HEK293T (cell line): ENCODE results near the gene TBC1D16.

Experiments used
- ARNT ChIP-seq: fragments of 450-650 bp; IDR thresholded peaks from 2 replicates; pipeline ENCODE4 v1.6.1; 2017; ENCODE audit warnings: mild to moderate bottlenecking
- FOXM1 ChIP-seq: fragments of 450-650 bp; IDR thresholded peaks from 2 replicates; pipeline ENCODE4 v1.6.1; 2017; ENCODE audit warnings: mild to moderate bottlenecking, borderline replicate concordance
- HDGF ChIP-seq: fragments of 450-650 bp; IDR thresholded peaks from 2 replicates; pipeline ENCODE4 v1.6.1; 2017; ENCODE audit warnings: antibody characterized with exemption, borderline replicate concordance
- L3MBTL2 ChIP-seq: fragments of 450-650 bp; conservative IDR thresholded peaks from 2 replicates; pipeline ENCODE4 v1.6.1; 2016; ENCODE audit warnings: mild to moderate bottlenecking
- NFRKB ChIP-seq: fragments of 450-650 bp; IDR thresholded peaks from 2 replicates; pipeline ENCODE4 v1.6.1; 2016; ENCODE audit warnings: mild to moderate bottlenecking, moderate library complexity
- PKNOX1 ChIP-seq: fragments of 450-650 bp; IDR thresholded peaks from 2 replicates; pipeline ENCODE4 v1.6.1; 2016
- SP1 ChIP-seq: fragments of 450-650 bp; IDR thresholded peaks from 2 replicates; pipeline ENCODE4 v1.6.1; 2017
- SUZ12 ChIP-seq: fragments of 450-650 bp; IDR thresholded peaks from 2 replicates; pipeline ENCODE4 v1.6.1; 2016; ENCODE audit warnings: mild to moderate bottlenecking
- ZNF384 ChIP-seq: fragments of 450-650 bp; IDR thresholded peaks from 2 replicates; pipeline ENCODE4 v1.6.1; 2016

- no peak for TF ChIP-seq L3MBTL2
- no peak for TF ChIP-seq SP1
- no peak for TF ChIP-seq ARNT
- no peak for TF ChIP-seq FOXM1
- no peak for TF ChIP-seq NFRKB
- TF ChIP-seq SUZ12: no peak
- no peak for TF ChIP-seq HDGF
- TF ChIP-seq ZNF384: no peak
- no peak for TF ChIP-seq PKNOX1
Observed at GRCh38 chr17:79909121-79909520, 126.6 kb downstream of the TBC1D16 start.
